ENCODE data around the gene PTMS. TPM values are rescaled to one million over a fixed set of nuclear protein-coding genes. Genes with fewer than 3 reads are reported as not detected.

The PTMS gene
- total and polyA plus RNA-seq, 9 of the 15 experiments (the other 6 are each of a cell fraction or from before 2014, with no cell fraction given), result 5.1 to 287 (median 78.5) TPM

GRCh38 chr12:6752921-6753771, 13.0 kb upstream of the PTMS start, which contains the start of gene MLF2 (continued):
- TF ChIP-seq TBL1XR1 (IDR thresholded peaks at IDR 0.05; ENCODE audit: low read length in 2 of 2), result 0 out of 4 replicates have a peak, but pooled peaks of 1 of the 2 experiments have one; percentile 60
- TF ChIP-seq ATF3 (IDR thresholded peaks at IDR 0.05), result peak; percentile 93
- no peak for TF ChIP-seq ATF3 (CRISPR knock-in tag; conservative IDR thresholded peaks at IDR 0.05)
- TF ChIP-seq MTA1 (IDR thresholded peaks at IDR 0.05; ENCODE audit: borderline replicate concordance), result no peak
- no peak for TF ChIP-seq TCF7L2 (IDR thresholded peaks at IDR 0.05; ENCODE audit: low read depth, low read length)
- peak; percentile 85 for TF ChIP-seq POLR2B (IDR thresholded peaks at IDR 0.05; ENCODE audit: low read depth, partially characterized antibody)
- TF ChIP-seq E2F8 (IDR thresholded peaks at IDR 0.05; ENCODE audit: low read depth, partially characterized antibody), result peak; percentile 32
- TF ChIP-seq TFAP4 (CRISPR knock-in tag; IDR thresholded peaks at IDR 0.05; ENCODE audit: borderline replicate concordance), result peak; percentile 58; the same call in 1 of the 2 replicates
- TF ChIP-seq PHF8 (IDR thresholded peaks at IDR 0.05; ENCODE audit: borderline replicate concordance, low read length), result peak; percentile 84; the same call in 1 of the 2 replicates
- TF ChIP-seq ZBTB5 (IDR thresholded peaks at IDR 0.05), result no peak
- peak; percentile 75 for TF ChIP-seq KDM5B (IDR thresholded peaks at IDR 0.05; ENCODE audit: insufficient replicate concordance, low read depth, low read length)
- peak; percentile 72; the same call in 1 of the 2 replicates for TF ChIP-seq POLR2AphosphoS5 (IDR thresholded peaks at IDR 0.05; ENCODE audit: control insufficient read depth, insufficient read depth, low read depth, low read length)
- TF ChIP-seq ERF (CRISPR knock-in tag; IDR thresholded peaks at IDR 0.05), result no peak
- peak in 2 of 3 experiments; percentile 13 to 65 for TF ChIP-seq YY1 (IDR thresholded peaks at IDR 0.05; ENCODE audit: borderline replicate concordance in 1 of 3, control insufficient read depth in 1 of 3, extremely low read depth in 1 of 3, insufficient read depth in 3 of 3, insufficient read length in 1 of 3, insufficient replicate concordance in 2 of 3, low read depth in 1 of 3, low read length in 2 of 3)
- no peak for TF ChIP-seq SNAPC5 (CRISPR knock-in tag; IDR thresholded peaks at IDR 0.05)
- no peak for TF ChIP-seq PTRF (tag; IDR thresholded peaks at IDR 0.05)
- TF ChIP-seq ZNF445 (CRISPR knock-in tag; IDR thresholded peaks at IDR 0.05; ENCODE audit: low read depth), result no peak
- peak; percentile 61; the same call in 1 of the 2 replicates for TF ChIP-seq GTF2E2 (tag; IDR thresholded peaks at IDR 0.05)
- peak; percentile 8; the same call in 1 of the 2 replicates for TF ChIP-seq ARID1B (IDR thresholded peaks at IDR 0.05)

Data from K562 (cell line).